Measurements from ENCODE around the gene BNC2.

BNC2 gene

DNA sequence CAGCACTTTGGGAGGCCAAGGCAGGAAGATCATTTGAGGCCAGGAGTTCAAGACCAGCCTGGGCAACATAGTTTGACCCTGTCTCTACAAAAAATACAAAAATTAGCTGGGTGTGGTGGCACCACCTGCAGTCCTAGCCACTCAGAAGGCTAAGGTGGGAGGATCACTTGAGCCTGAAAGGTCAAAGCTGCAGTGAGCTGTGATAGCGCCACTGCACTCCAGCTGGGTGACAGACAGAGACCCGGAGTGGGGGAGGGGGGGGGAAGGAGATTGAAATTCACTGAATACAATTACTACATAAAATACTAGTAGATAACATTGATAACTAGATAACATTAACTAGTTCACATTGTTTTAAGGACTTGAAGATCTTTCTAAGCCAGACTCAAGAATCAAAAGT, 345.6 kb downstream of the BNC2 start:
- no peak overlapping the region for H3K4me3 ChIP-seq (ENCODE audit: low read depth, low read length)
- no peaks in the 10 kb centered on the region for H3K9me3 ChIP-seq (ENCODE audit: control insufficient read depth, insufficient read depth, low read depth, low read length)
- H3K4me1 ChIP-seq (ENCODE audit: control insufficient read depth, insufficient read depth, low read length) = 0 out of 2 replicates have a peak, but pooled peaks cover 2% of the 10 kb centered on the region
- TF ChIP-seq ZNF10 (tag by site-specific recombination; IDR thresholded peaks at IDR 0.05) (no peak), ZNF529 (tag by site-specific recombination; IDR thresholded peaks at IDR 0.05; ENCODE audit: insufficient replicate concordance) (no peak), KLF8 (tag by site-specific recombination; IDR thresholded peaks at IDR 0.05) (no peak), ZNF302 (tag by site-specific recombination; IDR thresholded peaks at IDR 0.05; ENCODE audit: low read depth) (no peak), GLI4 (tag by site-specific recombination; IDR thresholded peaks at IDR 0.05) (no peak), ZNF555 (tag by site-specific recombination; conservative IDR thresholded peaks at IDR 0.05) (no peak), ZSCAN30 (tag by site-specific recombination; IDR thresholded peaks at IDR 0.05) (no peak), ZNF585B (tag by site-specific recombination; IDR thresholded peaks at IDR 0.05) (no peak), ZNF473 (tag by site-specific recombination; IDR thresholded peaks at IDR 0.05) (no peak), BCL11A (tag by site-specific recombination; IDR thresholded peaks at IDR 0.05; ENCODE audit: low read depth) (no peak)
- TF ChIP-seq, protein P1, sequence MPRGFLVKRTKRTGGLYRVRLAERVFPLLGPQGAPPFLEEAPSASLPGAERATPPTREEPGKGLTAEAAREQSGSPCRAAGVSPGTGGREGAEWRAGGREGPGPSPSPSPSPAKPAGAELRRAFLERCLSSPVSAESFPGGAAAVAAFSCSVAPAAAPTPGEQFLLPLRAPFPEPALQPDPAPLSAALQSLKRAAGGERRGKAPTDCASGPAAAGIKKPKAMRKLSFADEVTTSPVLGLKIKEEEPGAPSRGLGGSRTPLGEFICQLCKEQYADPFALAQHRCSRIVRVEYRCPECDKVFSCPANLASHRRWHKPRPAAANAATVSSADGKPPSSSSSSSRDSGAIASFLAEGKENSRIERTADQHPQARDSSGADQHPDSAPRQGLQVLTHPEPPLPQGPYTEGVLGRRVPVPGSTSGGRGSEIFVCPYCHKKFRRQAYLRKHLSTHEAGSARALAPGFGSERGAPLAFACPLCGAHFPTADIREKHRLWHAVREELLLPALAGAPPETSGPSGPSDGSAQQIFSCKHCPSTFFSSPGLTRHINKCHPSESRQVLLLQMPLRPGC (tag by site-specific recombination; IDR thresholded peaks at IDR 0.05) = no peak
- TF ChIP-seq, protein P2, sequence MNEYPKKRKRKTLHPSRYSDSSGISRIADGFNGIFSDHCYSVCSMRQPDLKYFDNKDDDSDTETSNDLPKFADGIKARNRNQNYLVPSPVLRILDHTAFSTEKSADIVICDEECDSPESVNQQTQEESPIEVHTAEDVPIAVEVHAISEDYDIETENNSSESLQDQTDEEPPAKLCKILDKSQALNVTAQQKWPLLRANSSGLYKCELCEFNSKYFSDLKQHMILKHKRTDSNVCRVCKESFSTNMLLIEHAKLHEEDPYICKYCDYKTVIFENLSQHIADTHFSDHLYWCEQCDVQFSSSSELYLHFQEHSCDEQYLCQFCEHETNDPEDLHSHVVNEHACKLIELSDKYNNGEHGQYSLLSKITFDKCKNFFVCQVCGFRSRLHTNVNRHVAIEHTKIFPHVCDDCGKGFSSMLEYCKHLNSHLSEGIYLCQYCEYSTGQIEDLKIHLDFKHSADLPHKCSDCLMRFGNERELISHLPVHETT (tag by site-specific recombination; IDR thresholded peaks at IDR 0.05) = no peak
- TF ChIP-seq, protein P3, sequence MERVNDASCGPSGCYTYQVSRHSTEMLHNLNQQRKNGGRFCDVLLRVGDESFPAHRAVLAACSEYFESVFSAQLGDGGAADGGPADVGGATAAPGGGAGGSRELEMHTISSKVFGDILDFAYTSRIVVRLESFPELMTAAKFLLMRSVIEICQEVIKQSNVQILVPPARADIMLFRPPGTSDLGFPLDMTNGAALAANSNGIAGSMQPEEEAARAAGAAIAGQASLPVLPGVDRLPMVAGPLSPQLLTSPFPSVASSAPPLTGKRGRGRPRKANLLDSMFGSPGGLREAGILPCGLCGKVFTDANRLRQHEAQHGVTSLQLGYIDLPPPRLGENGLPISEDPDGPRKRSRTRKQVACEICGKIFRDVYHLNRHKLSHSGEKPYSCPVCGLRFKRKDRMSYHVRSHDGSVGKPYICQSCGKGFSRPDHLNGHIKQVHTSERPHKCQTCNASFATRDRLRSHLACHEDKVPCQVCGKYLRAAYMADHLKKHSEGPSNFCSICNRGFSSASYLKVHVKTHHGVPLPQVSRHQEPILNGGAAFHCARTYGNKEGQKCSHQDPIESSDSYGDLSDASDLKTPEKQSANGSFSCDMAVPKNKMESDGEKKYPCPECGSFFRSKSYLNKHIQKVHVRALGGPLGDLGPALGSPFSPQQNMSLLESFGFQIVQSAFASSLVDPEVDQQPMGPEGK (tag by site-specific recombination; IDR thresholded peaks at IDR 0.05) = no peak
- no peaks in the 10 kb centered on the region for H3K36me3 ChIP-seq (ENCODE audit: control insufficient read depth in 2 of 2, insufficient read depth in 1 of 2, low read length in 2 of 2)
- CTCF ChIA-PET = interaction anchor here (1.3 kb wide), 1 partner anchor 18 kb away, joined by 4 read pairs; no protein-coding TSS in a partner anchor
- POLR2A ChIA-PET = no interaction called here
- H3K27ac ChIP-seq (ENCODE audit: extremely low read depth, low read depth, low read length) = no peak overlapping the region

DNA sequence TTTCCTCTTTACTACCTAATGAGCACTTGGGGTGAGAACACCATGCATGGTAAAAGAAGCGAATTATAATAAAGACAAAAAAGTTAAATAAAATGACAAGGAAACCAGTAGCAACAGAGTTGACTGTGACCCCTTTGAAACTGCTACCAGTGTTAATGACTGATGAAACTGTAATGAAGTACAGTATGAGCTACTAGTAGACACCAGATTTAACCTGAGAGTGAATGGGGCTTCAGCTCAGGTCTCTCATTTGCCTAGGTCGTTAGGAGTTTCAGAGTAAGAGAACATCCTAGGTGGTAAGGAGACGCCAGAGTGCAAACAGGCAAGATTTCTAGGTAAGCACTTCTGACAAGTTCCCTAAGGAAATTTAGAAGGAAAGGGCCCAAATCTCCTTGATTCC, 346.4 kb downstream of the BNC2 start:
- Histone ChIP-seq H3K4me3 (ENCODE audit: low read depth, low read length) (no peak overlapping the region), H3K36me3 (ENCODE audit: control insufficient read depth in 2 of 2, insufficient read depth in 1 of 2, low read length in 2 of 2) (no peaks in the 10 kb centered on the region), H3K27ac (ENCODE audit: extremely low read depth, low read depth, low read length) (no peak overlapping the region), H3K9me3 (ENCODE audit: control insufficient read depth, insufficient read depth, low read depth, low read length) (no peaks in the 10 kb centered on the region), H3K4me1 (ENCODE audit: control insufficient read depth, insufficient read depth, low read length) (0 out of 2 replicates have a peak, but pooled peaks cover 2% of the 10 kb centered on the region)
- POLR2A ChIA-PET = no interaction called here
- CTCF ChIA-PET = interaction anchor here (0.6 to 1.3 kb wide), 2 partner anchors 19 to 20 kb away, joined by 3 to 4 read pairs; no protein-coding TSS in a partner anchor
- TF ChIP-seq, protein P4, sequence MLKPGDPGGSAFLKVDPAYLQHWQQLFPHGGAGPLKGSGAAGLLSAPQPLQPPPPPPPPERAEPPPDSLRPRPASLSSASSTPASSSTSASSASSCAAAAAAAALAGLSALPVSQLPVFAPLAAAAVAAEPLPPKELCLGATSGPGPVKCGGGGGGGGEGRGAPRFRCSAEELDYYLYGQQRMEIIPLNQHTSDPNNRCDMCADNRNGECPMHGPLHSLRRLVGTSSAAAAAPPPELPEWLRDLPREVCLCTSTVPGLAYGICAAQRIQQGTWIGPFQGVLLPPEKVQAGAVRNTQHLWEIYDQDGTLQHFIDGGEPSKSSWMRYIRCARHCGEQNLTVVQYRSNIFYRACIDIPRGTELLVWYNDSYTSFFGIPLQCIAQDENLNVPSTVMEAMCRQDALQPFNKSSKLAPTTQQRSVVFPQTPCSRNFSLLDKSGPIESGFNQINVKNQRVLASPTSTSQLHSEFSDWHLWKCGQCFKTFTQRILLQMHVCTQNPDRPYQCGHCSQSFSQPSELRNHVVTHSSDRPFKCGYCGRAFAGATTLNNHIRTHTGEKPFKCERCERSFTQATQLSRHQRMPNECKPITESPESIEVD (tag by site-specific recombination; IDR thresholded peaks at IDR 0.05) = no peak
- TF ChIP-seq FEZF1 (tag by site-specific recombination; IDR thresholded peaks at IDR 0.05) (no peak), ZBTB8A (tag by site-specific recombination; IDR thresholded peaks at IDR 0.05) (no peak), HOXC10 (CRISPR knock-in tag; IDR thresholded peaks at IDR 0.05) (no peak), KLF8 (tag by site-specific recombination; IDR thresholded peaks at IDR 0.05) (no peak), GLIS1 (tag by site-specific recombination; IDR thresholded peaks at IDR 0.05) (no peak), ZNF624 (tag by site-specific recombination; IDR thresholded peaks at IDR 0.05) (no peak), ZNF792 (tag by site-specific recombination; IDR thresholded peaks at IDR 0.05) (no peak), GFI1B (tag by site-specific recombination; IDR thresholded peaks at IDR 0.05) (no peak), ZNF169 (tag by site-specific recombination; IDR thresholded peaks at IDR 0.05) (no peak), ZNF677 (tag by site-specific recombination; IDR thresholded peaks at IDR 0.05) (no peak), ZNF214 (tag by site-specific recombination; IDR thresholded peaks at IDR 0.05; ENCODE audit: borderline replicate concordance) (no peak)
- TF ChIP-seq, protein P5, sequence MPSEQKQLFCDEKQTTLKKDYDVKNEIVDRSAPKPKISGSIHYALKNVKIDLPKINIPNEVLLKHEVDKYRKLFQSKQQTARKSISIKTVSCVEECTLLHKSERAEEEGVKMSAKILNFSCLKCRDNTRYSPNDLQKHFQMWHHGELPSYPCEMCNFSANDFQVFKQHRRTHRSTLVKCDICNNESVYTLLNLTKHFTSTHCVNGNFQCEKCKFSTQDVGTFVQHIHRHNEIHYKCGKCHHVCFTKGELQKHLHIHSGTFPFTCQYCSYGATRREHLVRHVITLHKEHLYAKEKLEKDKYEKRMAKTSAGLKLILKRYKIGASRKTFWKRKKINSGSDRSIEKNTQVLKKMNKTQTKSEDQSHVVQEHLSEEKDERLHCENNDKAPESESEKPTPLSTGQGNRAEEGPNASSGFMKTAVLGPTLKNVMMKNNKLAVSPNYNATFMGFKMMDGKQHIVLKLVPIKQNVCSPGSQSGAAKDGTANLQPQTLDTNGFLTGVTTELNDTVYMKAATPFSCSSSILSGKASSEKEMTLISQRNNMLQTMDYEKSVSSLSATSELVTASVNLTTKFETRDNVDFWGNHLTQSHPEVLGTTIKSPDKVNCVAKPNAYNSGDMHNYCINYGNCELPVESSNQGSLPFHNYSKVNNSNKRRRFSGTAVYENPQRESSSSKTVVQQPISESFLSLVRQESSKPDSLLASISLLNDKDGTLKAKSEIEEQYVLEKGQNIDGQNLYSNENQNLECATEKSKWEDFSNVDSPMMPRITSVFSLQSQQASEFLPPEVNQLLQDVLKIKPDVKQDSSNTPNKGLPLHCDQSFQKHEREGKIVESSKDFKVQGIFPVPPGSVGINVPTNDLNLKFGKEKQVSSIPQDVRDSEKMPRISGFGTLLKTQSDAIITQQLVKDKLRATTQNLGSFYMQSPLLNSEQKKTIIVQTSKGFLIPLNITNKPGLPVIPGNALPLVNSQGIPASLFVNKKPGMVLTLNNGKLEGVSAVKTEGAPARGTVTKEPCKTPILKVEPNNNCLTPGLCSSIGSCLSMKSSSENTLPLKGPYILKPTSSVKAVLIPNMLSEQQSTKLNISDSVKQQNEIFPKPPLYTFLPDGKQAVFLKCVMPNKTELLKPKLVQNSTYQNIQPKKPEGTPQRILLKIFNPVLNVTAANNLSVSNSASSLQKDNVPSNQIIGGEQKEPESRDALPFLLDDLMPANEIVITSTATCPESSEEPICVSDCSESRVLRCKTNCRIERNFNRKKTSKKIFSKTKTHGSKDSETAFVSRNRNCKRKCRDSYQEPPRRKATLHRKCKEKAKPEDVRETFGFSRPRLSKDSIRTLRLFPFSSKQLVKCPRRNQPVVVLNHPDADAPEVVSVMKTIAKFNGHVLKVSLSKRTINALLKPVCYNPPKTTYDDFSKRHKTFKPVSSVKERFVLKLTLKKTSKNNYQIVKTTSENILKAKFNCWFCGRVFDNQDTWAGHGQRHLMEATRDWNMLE (tag by site-specific recombination; conservative IDR thresholded peaks at IDR 0.05; ENCODE audit: low read depth) = no peak

All from HEK293 (cell line).